Thymus (tissue), 11 donors: ENCODE measurements around the gene S1PR3. TPM values are rescaled to one million over a fixed set of nuclear protein-coding genes. Genes with fewer than 3 reads are reported as not detected.

Source experiments
- DNase-seq, 9 donors: peaks; one replicate each; pipeline ENCODE4 v3.0.0-alpha.2; 2013; ENCODE audit warnings: low spot score in 9 of 9, low read depth in 6 of 9, missing footprints in 1 of 9
- H3K27ac ChIP-seq, 2 donors: one replicate each; pipeline ENCODE4 v1.5.1; 2013; ENCODE audit warnings: control low read depth in 1 of 2, low read depth in 1 of 2, low read length in 1 of 2, mild to moderate bottlenecking in 1 of 2, moderate library complexity in 1 of 2
- H3K27me3 ChIP-seq, 2 donors: one replicate each; pipeline ENCODE4 v1.5.1; 2013; ENCODE audit warnings: low read length in 1 of 2; ENCODE audit not compliant: control insufficient read depth in 2 of 2, insufficient read depth in 1 of 2
- H3K36me3 ChIP-seq, 2 donors: one replicate each; pipeline ENCODE4 v1.5.1; 2013; ENCODE audit warnings: low read length in 1 of 2, mild to moderate bottlenecking in 1 of 2, moderate library complexity in 1 of 2; ENCODE audit not compliant: control insufficient read depth in 2 of 2, insufficient read depth in 2 of 2
- H3K4me1 ChIP-seq, 2 donors: one replicate each; pipeline ENCODE4 v1.5.1; 2013; ENCODE audit warnings: low read length in 2 of 2; ENCODE audit not compliant: control insufficient read depth in 2 of 2, insufficient read depth in 2 of 2
- H3K4me3 ChIP-seq, 2 donors: one replicate each; pipeline ENCODE4 v1.5.1; 2013; ENCODE audit warnings: low read length in 2 of 2, control low read depth in 1 of 2, mild to moderate bottlenecking in 1 of 2
- H3K9me3 ChIP-seq, 2 donors: one replicate each; pipeline ENCODE4 v1.5.1; 2013; ENCODE audit warnings: low read length in 1 of 2, mild to moderate bottlenecking in 1 of 2; ENCODE audit not compliant: control insufficient read depth in 2 of 2, insufficient read depth in 1 of 2
- WGBS: extraction: QIAGEN DNeasy Blood & Tissue Kit; methylation state at CpG from one replicate; pipeline ENCODE4 v1.1.7; 2013; 5-methylcytosine and 5-hydroxymethylcytosine counted together
- polyA plus RNA-seq: library from polyadenylated mRNA; stranded (reverse); fragments of 200-250 nt; gene quantifications from one replicate; pipeline ENCODE4 v1.2.3, GENCODE V29; 2013
- total RNA-seq: library from RNA; stranded (reverse); fragments of 120-200 nt; gene quantifications from one replicate; pipeline ENCODE4 v1.2.4, GENCODE V29; 2013
- donor health status: healthy.

The S1PR3 gene
- total and polyA plus RNA-seq, 2 donors: 4.7 to 5.9 TPM

DNA sequence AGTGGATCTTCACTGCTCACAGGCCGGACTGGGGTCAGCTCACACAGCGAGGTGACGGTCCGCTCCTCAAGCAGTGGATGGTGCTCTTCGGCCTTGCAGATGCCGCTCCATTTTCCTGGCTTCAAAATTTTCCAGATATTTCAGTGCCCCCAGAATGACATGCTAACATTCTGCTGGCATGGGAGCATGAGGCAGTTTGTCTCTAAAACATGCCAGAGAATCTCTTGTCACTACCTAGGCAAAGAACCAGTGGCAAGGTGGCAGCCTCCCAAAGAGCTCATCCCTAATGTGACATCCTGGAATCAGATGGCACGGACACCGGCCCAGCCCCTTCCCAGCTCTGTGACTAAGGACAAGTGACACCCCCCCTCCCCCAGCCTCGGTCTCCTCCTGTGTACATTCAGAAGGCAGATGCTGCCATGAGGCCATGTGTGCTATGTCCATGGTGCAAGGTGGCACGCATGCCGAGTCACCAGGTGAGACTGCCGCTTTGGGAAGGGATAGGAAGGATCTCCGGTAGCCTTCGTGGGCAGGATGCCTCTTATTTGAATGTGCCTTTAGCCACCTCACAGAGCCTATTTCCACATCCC lies 2.7 kb downstream of the S1PR3 start:
- DNase-seq: no peak
- Histone ChIP-seq H3K27me3 (peaks cover 0 to 33% of the 10 kb centered on the region in 2 donors), H3K4me1 (peaks cover 38 to 40% of the 10 kb centered on the region in 2 donors), H3K27ac (no peak overlapping the region), H3K9me3 (no peaks in the 10 kb centered on the region), H3K36me3 (peaks cover 15 to 36% of the 10 kb centered on the region in 2 donors), H3K4me3 (no peak overlapping the region)
- 97% methylated on average over 14 of the region's 14 CpGs for WGBS

DNA sequence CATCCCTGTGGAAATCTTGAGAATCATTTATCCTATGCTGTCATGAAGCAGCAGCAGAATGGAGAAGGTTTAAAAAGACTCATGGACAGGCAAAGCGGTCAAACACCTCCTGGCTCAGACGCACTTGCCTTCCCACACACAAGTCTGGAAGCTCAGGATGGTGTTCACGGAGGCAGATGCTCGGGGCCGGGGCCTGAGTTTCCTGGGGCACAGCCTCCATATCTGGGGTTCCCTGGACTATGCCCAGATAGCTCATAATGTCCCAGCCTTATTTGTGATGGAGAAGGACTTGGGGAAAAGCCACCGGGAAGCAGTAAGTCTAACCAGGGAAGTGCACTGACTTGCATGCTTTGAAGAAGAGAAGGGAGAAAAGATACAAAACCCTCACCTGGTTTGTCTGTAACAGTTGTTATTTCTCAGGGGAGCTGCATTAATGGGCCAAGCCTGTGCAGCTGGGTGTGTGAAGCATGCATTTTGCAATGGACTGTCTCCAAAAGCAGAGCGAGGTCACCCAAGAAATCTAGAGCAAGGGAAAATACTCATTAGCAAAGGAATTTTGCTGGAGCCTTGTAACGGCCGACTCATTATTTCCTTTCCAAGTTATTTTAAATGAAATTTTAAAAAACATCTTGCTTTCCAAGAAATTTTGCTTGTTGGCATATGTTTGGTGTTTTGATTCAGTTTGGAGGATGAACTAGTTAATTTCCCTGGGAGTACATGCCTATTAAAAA lies 3.4 kb downstream of the S1PR3 start:
- WGBS: 93% methylated on average over 9 of the region's 9 CpGs
- Histone ChIP-seq H3K4me3 (no peak overlapping the region), H3K4me1 (peaks cover 32 to 33% of the 10 kb centered on the region in 2 donors), H3K36me3 (peaks cover 15 to 36% of the 10 kb centered on the region in 2 donors), H3K27ac (no peak overlapping the region), H3K9me3 (no peaks in the 10 kb centered on the region), H3K27me3 (peaks cover 0 to 30% of the 10 kb centered on the region in 2 donors)
- DNase-seq: no peak

DNA sequence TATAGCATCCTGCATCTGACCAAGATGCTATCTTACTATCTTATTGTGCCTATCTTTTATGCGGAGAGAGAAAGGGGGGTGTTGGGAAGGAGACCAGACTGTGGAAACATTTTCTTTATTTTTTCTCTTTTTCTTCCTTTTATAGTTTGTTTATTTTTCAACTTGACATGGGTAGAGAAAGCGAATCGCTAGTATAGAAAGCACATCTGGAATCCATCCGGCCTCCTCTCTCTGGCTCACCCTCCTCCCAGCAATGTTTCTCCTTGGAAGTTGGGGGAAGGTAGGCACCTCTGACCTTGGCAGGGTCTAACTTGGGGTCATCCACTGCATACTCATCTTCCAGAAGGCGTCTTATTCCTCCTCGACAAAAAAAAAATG lies 3.9 kb downstream of the S1PR3 start:
- peaks cover 15 to 36% of the 10 kb centered on the region in 2 donors for H3K36me3 ChIP-seq
- no peak overlapping the region for H3K4me3 ChIP-seq
- no peak overlapping the region for H3K27ac ChIP-seq
- peaks cover 0 to 26% of the 10 kb centered on the region in 2 donors for H3K27me3 ChIP-seq
- 84% methylated on average over 6 of the region's 6 CpGs for WGBS
- no peak for DNase-seq
- no peaks in the 10 kb centered on the region for H3K9me3 ChIP-seq
- H3K4me1 ChIP-seq: peaks cover 27 to 28% of the 10 kb centered on the region in 2 donors

DNA sequence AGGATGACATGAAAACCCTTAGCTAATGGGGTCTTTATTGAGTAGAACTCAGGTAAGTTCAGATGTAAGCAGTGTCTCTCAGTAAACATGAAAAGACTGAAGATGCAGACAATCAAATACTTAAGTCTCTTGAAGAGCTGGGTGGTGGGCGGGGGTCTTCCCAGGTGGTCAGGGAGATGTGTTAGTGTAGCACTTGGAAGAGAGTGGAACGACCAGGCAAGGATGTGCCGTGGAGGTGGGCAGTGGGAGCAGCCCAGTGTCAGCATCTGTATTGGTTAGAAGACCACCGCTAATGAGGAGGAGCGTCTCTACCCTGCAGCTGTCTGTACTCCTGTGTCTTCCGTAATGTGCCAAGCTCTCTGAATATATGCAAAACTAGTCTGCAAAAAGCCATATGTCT lies 4.4 kb downstream of the S1PR3 start:
- H3K4me3 ChIP-seq: no peak overlapping the region
- 95% methylated on average over 6 of the region's 6 CpGs for WGBS
- DNase-seq: no peak
- peaks cover 15 to 36% of the 10 kb centered on the region in 2 donors for H3K36me3 ChIP-seq
- H3K27ac ChIP-seq: no peak overlapping the region
- H3K4me1 ChIP-seq: peaks cover 28% of the 10 kb centered on the region in 2 donors
- peaks cover 0 to 21% of the 10 kb centered on the region in 2 donors for H3K27me3 ChIP-seq
- H3K9me3 ChIP-seq: no peaks in the 10 kb centered on the region

DNA sequence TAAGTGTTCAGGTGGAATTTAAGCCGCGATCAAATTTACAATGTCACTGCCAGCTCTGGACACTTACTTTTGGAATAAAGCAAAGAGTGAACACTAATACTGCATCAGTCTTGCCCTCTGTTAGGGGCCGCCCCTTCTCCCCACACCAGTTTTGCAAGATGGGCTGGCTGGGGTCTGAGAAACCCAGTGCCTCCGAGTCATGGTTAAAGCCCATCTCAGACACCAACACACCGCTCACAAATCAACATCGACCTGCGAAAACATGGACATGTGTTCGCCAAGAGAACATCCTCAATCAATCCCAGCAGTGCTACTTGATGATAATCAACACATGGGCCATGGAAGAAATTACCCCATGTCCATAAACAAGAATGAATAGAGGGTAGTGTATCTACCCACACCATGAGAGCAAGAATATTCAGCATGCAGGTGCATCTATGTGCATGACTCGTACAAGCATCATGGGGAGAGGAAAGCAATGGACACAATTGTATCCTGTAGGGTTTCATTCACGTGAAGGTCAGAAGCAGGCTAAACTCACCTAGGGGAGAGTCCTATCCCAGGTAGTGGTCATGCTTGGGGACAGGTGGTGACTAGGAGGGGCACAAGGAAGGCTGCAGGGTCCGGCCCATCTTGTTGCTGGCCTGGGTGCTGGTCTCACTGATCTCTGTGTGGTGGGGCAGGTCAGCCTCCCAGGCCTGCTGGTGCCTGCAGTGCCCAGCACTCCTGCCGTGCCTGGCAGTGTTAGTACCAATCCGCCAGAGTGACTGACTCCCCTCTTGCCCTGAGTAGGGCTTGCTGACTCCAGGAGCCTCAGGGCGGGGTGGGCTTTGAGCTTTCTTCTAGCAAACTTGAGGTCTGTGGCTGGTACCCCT lies 5.0 kb downstream of the S1PR3 start:
- H3K4me1 ChIP-seq: peaks cover 28 to 31% of the 10 kb centered on the region in 2 donors
- WGBS: 97% methylated on average over 14 of the region's 14 CpGs
- H3K4me3 ChIP-seq: no peak overlapping the region
- no peak overlapping the region for H3K27ac ChIP-seq
- peaks cover 0 to 20% of the 10 kb centered on the region in 2 donors for H3K27me3 ChIP-seq
- H3K9me3 ChIP-seq: no peaks in the 10 kb centered on the region
- no peak for DNase-seq
- H3K36me3 ChIP-seq: peaks cover 18 to 40% of the 10 kb centered on the region in 2 donors

DNA sequence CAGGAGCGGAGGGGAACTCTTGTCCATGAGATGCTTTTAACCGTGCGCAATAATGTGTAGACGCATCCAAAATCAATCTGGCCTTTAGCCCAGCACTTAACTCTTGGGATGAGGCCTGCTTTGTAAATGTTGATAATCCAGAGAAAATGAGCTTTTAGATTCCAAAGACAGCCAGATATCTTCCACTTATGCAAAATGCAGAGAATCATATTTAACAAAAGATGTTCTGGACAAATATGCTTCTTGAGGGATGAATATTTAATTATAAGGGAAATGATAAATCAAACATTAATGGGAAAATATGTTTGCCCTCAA lies 5.6 kb downstream of the S1PR3 start:
- Histone ChIP-seq H3K4me1 (peaks cover 27% of the 10 kb centered on the region in 2 donors), H3K4me3 (no peak overlapping the region), H3K9me3 (no peaks in the 10 kb centered on the region), H3K27me3 (peaks cover 0 to 17% of the 10 kb centered on the region in 2 donors), H3K36me3 (peaks cover 24 to 46% of the 10 kb centered on the region in 2 donors), H3K27ac (no peak overlapping the region)
- WGBS: 97% methylated on average over 4 of the region's 4 CpGs
- DNase-seq: no peak

DNA sequence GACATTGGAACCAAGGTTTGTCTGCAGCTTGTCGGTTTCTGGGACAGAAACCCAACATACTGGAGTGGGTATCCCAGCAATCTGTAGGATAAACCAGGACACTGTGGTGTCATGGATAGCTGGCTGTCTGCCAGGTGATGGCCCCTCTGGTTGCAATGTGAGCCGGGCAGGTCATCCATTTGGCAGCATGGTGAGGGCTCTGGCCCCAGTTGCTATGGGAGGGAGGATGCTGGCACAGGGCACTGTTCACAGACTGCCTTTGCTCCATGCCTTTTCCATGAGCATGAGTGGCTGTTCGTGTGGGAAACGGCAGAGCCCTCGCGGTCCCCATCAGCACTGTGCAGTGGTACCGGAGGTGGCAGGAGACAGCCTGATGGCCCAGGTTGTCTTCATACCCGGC lies 6.4 kb downstream of the S1PR3 start:
- WGBS: 87% methylated on average over 8 of the region's 8 CpGs
- no peak for DNase-seq
- Histone ChIP-seq H3K36me3 (peaks cover 31 to 53% of the 10 kb centered on the region in 2 donors), H3K4me3 (no peak overlapping the region), H3K27ac (no peak overlapping the region), H3K4me1 (peaks cover 25% of the 10 kb centered on the region in 2 donors), H3K9me3 (no peaks in the 10 kb centered on the region), H3K27me3 (peaks cover 0 to 12% of the 10 kb centered on the region in 2 donors)

DNA sequence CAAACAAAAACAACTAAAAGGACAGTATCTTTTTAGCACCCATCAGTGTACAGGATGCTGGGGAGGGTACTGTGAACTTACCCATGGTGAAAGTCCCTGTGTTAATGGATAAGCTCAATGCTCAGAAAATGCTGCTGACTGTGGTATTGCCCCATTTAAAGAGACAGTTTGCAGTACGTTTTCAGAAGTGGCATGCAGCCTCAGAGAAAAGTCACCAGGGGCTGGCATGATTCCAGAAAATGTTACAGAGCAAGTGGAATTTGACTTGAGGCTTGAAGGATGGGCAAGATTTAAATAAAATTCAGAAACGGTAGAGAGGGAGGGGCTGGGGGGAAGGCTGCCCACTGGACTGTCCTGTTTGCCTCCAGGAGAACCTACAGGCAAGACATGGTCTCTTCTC lies 7.2 kb downstream of the S1PR3 start:
- Histone ChIP-seq H3K27ac (no peak overlapping the region), H3K4me1 (peaks cover 22 to 25% of the 10 kb centered on the region in 2 donors)
- DNase-seq: no peak

DNA sequence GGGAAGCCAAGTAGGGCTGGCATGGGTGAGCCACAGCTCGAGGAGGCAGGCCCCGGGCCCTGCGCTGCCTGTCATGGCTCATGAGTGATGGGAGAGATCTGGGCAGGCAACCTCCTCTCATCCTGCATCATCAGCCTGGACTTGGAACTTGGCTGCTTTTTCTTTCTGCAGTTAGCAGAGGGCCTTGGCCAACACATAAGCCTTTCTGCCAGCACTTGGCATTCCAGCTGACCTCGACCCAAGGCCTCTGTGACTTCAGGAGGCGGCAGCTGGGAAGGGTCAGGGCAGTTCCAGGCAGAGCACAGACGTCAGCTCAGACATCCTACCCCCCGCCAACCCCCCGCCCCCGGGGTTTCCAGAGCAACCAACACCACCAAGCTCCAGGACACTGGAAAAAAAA lies 7.6 kb downstream of the S1PR3 start:
- Histone ChIP-seq H3K27ac (no peak overlapping the region), H3K4me3 (no peak overlapping the region), H3K36me3 (peaks cover 38 to 57% of the 10 kb centered on the region in 2 donors), H3K27me3 (peaks cover 0 to 7% of the 10 kb centered on the region in 2 donors), H3K9me3 (no peaks in the 10 kb centered on the region), H3K4me1 (peaks cover 19 to 21% of the 10 kb centered on the region in 2 donors)
- DNase-seq: no peak
- WGBS: 96% methylated on average over 9 of the region's 9 CpGs

More for the DNA sequence above, 7.2 kb downstream of the S1PR3 start:
- Histone ChIP-seq H3K27me3 (peaks cover 0 to 10% of the 10 kb centered on the region in 2 donors), H3K36me3 (peaks cover 38 to 60% of the 10 kb centered on the region in 2 donors), H3K4me3 (no peak overlapping the region), H3K9me3 (no peaks in the 10 kb centered on the region)
- WGBS: 26% methylated on average over 2 of the region's 2 CpGs
